Left lung (tissue), 10 donors: ENCODE measurements around the gene WAS. TPM values are rescaled to one million over a fixed set of nuclear protein-coding genes. Genes with fewer than 3 reads are reported as not detected.

Experiments
- ATAC-seq: fragments of 200-7000 bp; cut with Tn5 transposase; one replicate; pipeline ENCODE4 v1.9.1; 2020; ENCODE audit warnings: moderate library complexity
- DNase-seq, 4 donors: peaks; one replicate each; pipeline ENCODE4 v3.0.0-alpha.2; 2013 to 2020
- H3K27ac ChIP-seq, 2 donors: fragments of 200-600 bp; sonication (generic) in 1 of 2; one replicate each; pipeline versions ENCODE4 v1.5.0 to v1.8.0; 2020 to 2021
- H3K27me3 ChIP-seq, 2 donors: fragments of 200-600 bp; sonication (generic) in 1 of 2; one replicate each; pipeline versions ENCODE4 v1.5.0 to v1.8.0; 2020 to 2021
- H3K36me3 ChIP-seq, 2 donors: fragments of 200-600 bp; sonication (generic) in 1 of 2; one replicate each; pipeline versions ENCODE4 v1.5.0 to v1.8.0; 2020 to 2021
- H3K4me1 ChIP-seq, 2 donors: fragments of 200-600 bp; one replicate each; pipeline ENCODE4 v1.8.0; 2021
- H3K4me3 ChIP-seq, 2 donors: fragments of 200-600 bp; sonication (generic) in 1 of 2; one replicate each; pipeline versions ENCODE4 v1.5.0 to v1.8.0; 2020 to 2021; ENCODE audit warnings: mild to moderate bottlenecking in 1 of 2
- H3K9me3 ChIP-seq, 2 donors: fragments of 200-600 bp; sonication (generic) in 1 of 2; one replicate each; pipeline versions ENCODE4 v1.5.0 to v1.8.0; 2020 to 2021
- intact Hi-C, 2 donors: fragments of 100-400 bp; cut with DNase I; formaldehyde crosslinking; loops; one replicate each; pipeline versions ENCODE4 v1.11.2 to v1.14.2; 2022
- polyA plus RNA-seq, 6 donors: library from polyadenylated mRNA; unstranded; fragments of 120-200 nt; gene quantifications; one replicate each; pipeline ENCODE4 v1.2.1, GENCODE V29; 2013; ENCODE audit not compliant: insufficient read length in 6 of 6
- total RNA-seq, 2 donors: library from RNA; stranded (reverse); fragmentation: NEBNext Ultra II Directional; extraction: Animal tissue kit (Norgen Biotek cat#: 25700); gene quantifications; one replicate each; pipeline ENCODE4 v1.2.1, GENCODE V29; 2021
- TF ChIP-seq, protein P1 (sequence below), 2 donors: fragments of 200-600 bp; sonication (generic) in 1 of 2; IDR thresholded peaks; one replicate each; pipeline versions ENCODE4 v1.5.0 to v1.8.0; 2021; ENCODE audit warnings: antibody characterized with exemption in 2 of 2
- donor health status: DM: no; HTN: yes; CAD: no.
- donor health status: DM: no; HTN: no; CAD: no.

Gene WAS
- total and polyA plus RNA-seq, 8 donors: 4.1 to 49.1 (median 4.6) TPM

- no peak overlapping the region for H3K27ac ChIP-seq
- intact Hi-C loops: no loop called here
- H3K9me3 ChIP-seq: no peaks in the 10 kb centered on the region
- ATAC-seq (no peak), DNase-seq (no peak)
- H3K36me3 ChIP-seq: no peaks in the 10 kb centered on the region
- no peaks in the 10 kb centered on the region for H3K4me1 ChIP-seq
- H3K4me3 ChIP-seq: no peak overlapping the region
- H3K27me3 ChIP-seq: no peaks in the 10 kb centered on the region
- TF ChIP-seq, protein P1, sequence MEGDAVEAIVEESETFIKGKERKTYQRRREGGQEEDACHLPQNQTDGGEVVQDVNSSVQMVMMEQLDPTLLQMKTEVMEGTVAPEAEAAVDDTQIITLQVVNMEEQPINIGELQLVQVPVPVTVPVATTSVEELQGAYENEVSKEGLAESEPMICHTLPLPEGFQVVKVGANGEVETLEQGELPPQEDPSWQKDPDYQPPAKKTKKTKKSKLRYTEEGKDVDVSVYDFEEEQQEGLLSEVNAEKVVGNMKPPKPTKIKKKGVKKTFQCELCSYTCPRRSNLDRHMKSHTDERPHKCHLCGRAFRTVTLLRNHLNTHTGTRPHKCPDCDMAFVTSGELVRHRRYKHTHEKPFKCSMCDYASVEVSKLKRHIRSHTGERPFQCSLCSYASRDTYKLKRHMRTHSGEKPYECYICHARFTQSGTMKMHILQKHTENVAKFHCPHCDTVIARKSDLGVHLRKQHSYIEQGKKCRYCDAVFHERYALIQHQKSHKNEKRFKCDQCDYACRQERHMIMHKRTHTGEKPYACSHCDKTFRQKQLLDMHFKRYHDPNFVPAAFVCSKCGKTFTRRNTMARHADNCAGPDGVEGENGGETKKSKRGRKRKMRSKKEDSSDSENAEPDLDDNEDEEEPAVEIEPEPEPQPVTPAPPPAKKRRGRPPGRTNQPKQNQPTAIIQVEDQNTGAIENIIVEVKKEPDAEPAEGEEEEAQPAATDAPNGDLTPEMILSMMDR (IDR thresholded peaks at IDR 0.05): no peak
Measured at GRCh38 chrX:48721916-48722315, 38.3 kb downstream of the WAS start.

DNA sequence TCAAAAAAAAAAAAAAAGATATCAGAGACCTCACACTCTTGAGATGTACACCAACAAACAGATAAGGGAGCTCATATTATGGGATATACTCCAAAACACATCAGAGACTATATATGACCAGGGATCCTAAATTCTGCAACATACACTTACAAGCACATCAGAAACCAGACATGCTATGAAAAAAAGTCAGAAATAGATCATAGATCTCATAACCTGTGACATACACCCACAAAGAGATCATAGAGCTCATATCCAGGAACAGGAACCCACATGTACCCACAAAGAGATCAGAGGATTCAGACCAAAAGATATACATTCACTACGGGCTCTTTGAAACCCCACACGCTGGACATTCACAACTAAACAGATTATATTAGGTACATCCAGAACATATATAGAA is 43.0 kb downstream of the WAS start:
- intact Hi-C loops: no loop called here
- ATAC-seq: no peak
- H3K27me3 ChIP-seq: no peaks in the 10 kb centered on the region

DNA sequence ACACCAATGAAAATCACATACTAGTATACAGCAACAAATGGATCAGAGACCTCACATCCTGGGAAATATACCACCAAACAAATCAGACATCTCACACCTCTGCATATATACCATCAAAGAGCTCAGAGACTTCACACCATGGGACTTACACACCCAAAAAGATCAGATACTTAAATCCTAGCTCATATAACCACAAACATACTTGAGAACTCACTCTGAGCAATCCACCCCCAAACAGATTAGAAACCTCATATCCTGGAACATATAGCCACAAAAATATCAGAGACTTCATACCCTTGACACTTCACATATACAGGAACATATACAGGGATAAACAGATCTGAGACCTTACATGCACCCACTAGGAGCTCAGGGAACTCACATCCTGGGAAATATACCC is 45.1 kb downstream of the WAS start:
- ATAC-seq (no peak), DNase-seq (no peak)
- H3K27ac ChIP-seq: no peak overlapping the region
- no peaks in the 10 kb centered on the region for H3K9me3 ChIP-seq
- TF ChIP-seq, protein P1 (IDR thresholded peaks at IDR 0.05): no peak
- H3K4me1 ChIP-seq: no peaks in the 10 kb centered on the region
- H3K27me3 ChIP-seq: no peaks in the 10 kb centered on the region
- H3K36me3 ChIP-seq: no peaks in the 10 kb centered on the region
- no peak overlapping the region for H3K4me3 ChIP-seq
- intact Hi-C loops: no loop called here

More for the DNA sequence above, 43.0 kb downstream of the WAS start:
- Histone ChIP-seq H3K4me3 (no peak overlapping the region), H3K4me1 (no peaks in the 10 kb centered on the region), H3K27ac (no peak overlapping the region), H3K9me3 (no peaks in the 10 kb centered on the region), H3K36me3 (no peaks in the 10 kb centered on the region)
- DNase-seq: no peak
- TF ChIP-seq, protein P1 (IDR thresholded peaks at IDR 0.05): no peak

DNA sequence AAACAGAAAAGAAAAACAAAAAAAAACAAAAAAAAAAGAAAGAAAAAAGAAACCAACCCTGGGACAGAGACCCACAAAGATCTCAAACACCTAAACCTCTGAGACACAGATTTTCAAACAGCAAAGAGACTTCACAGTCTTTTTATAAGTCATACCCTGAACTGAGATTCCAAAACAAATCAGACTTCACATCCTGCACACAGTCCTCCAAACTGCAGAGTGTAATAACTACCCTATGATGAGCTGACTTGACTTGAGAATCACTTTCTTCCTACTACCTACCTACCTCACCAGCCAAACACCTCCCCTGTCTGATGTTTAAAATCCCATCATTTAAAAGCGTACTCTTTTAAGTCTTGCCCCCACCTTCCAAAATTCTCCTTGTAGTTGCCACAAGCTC is 52.7 kb downstream of the WAS start:
- DNase-seq: no peak
- H3K9me3 ChIP-seq: no peaks in the 10 kb centered on the region
- TF ChIP-seq, protein P1 (IDR thresholded peaks at IDR 0.05): no peak
- H3K27me3 ChIP-seq: no peaks in the 10 kb centered on the region
- H3K4me3 ChIP-seq: no peak overlapping the region
- H3K27ac ChIP-seq: no peak overlapping the region
- H3K36me3 ChIP-seq: no peaks in the 10 kb centered on the region
- ATAC-seq: no peak
- intact Hi-C loops: no loop called here
- H3K4me1 ChIP-seq: peaks cover 0 to 4% of the 10 kb centered on the region in 2 donors

DNA sequence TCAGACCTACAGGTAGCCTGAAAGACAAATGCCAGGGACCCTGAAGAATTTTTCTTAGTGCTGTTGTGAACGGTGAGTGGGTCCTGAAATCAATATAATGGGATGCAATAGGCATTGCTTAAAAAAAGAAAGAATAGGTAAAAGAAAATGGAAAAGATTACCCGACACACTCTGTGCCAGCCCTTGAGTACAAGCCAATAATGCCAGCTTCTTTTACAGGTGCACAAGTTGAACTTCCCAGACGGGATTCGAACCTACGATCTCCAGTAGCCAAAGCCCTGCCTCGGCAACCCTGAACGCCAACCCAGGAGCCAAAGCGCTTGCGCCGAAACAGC is 53.2 kb downstream of the WAS start:
- no peaks in the 10 kb centered on the region for H3K9me3 ChIP-seq
- DNase-seq (no peak), ATAC-seq (no peak)
- intact Hi-C loops: no loop called here
- TF ChIP-seq, protein P1 (IDR thresholded peaks at IDR 0.05): no peak
- H3K27me3 ChIP-seq: no peaks in the 10 kb centered on the region
- H3K27ac ChIP-seq: peak overlapping the region in 1 of 2 donors; percentile 90
- H3K4me3 ChIP-seq: peak overlapping the region in 1 of 2 donors; percentile 51
- peaks cover 0 to 4% of the 10 kb centered on the region in 2 donors for H3K4me1 ChIP-seq
- H3K36me3 ChIP-seq: no peaks in the 10 kb centered on the region
